ENCODE measurements around the gene LAGE3.
A peak's percentile ranks its signal among the peaks of the same experiment; 100 is the strongest.

The LAGE3 gene

DNA sequence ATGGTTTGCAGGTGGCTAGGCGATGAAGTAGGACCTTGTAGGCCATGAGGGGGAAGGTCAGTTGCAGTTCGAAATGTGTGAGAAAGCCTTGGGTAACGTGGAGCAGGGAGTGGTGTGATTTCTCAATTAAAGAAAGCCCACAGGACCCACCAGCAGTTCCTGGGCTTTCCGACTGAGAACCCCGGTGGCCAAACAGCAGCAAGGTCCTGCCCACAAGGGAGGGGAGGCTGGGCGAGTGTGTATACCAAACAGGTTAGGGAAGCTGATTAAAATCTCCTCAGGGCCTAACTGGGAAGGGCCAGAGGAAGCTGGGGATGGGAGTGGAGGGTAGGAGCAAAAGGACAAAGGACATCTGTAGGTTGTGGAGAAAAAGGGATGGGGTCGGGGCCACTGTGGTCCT, 48.2 kb downstream of the LAGE3 start:
- no peak overlapping the region for H3K4me3 ChIP-seq (replicated peaks in 1 of 2; ENCODE audit: low read depth in 2 of 2, low read length in 2 of 2)
- TF ChIP-seq, protein P1, sequence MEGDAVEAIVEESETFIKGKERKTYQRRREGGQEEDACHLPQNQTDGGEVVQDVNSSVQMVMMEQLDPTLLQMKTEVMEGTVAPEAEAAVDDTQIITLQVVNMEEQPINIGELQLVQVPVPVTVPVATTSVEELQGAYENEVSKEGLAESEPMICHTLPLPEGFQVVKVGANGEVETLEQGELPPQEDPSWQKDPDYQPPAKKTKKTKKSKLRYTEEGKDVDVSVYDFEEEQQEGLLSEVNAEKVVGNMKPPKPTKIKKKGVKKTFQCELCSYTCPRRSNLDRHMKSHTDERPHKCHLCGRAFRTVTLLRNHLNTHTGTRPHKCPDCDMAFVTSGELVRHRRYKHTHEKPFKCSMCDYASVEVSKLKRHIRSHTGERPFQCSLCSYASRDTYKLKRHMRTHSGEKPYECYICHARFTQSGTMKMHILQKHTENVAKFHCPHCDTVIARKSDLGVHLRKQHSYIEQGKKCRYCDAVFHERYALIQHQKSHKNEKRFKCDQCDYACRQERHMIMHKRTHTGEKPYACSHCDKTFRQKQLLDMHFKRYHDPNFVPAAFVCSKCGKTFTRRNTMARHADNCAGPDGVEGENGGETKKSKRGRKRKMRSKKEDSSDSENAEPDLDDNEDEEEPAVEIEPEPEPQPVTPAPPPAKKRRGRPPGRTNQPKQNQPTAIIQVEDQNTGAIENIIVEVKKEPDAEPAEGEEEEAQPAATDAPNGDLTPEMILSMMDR (IDR thresholded peaks at IDR 0.05; ENCODE audit: low read depth, low read length), result no peak
- no peak for DNase-seq (ENCODE audit: low read depth in 2 of 2)

DNA sequence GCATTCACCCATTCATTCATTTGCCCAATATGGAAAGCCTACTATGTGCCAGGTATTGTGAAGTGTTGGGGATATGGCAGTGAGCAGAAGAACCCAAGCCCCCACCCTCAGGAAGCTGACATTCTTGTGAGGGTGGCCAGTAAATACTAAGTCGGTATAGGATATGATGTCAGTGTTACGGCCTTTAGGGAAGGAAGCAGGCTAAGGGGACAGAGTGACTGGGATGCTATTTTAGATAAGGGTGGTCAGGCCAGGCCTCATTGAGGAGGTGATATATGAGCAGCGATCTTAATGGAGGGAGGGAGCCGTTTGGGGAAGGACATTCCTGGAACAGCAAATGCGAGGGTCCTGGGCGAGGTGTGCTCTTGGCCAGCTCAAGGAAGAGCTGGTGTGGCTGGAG, 48.6 kb downstream of the LAGE3 start:
- DNase-seq (ENCODE audit: low read depth in 2 of 2), result no peak
- no peak overlapping the region for H3K4me3 ChIP-seq (replicated peaks in 1 of 2; ENCODE audit: low read depth in 2 of 2, low read length in 2 of 2)
- TF ChIP-seq, protein P1 (IDR thresholded peaks at IDR 0.05; ENCODE audit: low read depth, low read length), result no peak

DNA sequence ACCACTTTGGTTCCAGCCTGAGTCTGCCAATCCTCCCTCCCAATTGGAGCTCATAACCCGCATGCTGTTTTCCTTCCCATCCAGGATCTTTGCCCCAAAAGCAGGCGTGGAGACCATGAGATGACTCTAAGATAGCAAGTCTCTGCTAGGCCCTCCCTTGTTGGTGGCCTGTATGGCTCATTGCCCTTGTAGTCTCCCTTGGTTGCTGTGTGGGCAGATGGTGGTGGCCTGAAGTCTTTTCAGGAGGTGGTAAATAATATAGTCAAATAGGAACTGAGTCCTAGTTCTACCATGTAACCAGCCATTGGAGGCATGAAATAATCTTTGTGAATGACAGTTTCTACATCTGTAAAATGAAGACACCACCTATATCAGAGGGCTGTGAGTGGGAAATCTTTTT, 49.4 kb downstream of the LAGE3 start:
- no peak for DNase-seq (ENCODE audit: low read depth in 2 of 2)
- H3K4me3 ChIP-seq (replicated peaks in 1 of 2; ENCODE audit: low read depth in 2 of 2, low read length in 2 of 2), result peak overlapping the region; percentile 69 to 73
- TF ChIP-seq, protein P1 (IDR thresholded peaks at IDR 0.05; ENCODE audit: low read depth, low read length), result no peak

DNA sequence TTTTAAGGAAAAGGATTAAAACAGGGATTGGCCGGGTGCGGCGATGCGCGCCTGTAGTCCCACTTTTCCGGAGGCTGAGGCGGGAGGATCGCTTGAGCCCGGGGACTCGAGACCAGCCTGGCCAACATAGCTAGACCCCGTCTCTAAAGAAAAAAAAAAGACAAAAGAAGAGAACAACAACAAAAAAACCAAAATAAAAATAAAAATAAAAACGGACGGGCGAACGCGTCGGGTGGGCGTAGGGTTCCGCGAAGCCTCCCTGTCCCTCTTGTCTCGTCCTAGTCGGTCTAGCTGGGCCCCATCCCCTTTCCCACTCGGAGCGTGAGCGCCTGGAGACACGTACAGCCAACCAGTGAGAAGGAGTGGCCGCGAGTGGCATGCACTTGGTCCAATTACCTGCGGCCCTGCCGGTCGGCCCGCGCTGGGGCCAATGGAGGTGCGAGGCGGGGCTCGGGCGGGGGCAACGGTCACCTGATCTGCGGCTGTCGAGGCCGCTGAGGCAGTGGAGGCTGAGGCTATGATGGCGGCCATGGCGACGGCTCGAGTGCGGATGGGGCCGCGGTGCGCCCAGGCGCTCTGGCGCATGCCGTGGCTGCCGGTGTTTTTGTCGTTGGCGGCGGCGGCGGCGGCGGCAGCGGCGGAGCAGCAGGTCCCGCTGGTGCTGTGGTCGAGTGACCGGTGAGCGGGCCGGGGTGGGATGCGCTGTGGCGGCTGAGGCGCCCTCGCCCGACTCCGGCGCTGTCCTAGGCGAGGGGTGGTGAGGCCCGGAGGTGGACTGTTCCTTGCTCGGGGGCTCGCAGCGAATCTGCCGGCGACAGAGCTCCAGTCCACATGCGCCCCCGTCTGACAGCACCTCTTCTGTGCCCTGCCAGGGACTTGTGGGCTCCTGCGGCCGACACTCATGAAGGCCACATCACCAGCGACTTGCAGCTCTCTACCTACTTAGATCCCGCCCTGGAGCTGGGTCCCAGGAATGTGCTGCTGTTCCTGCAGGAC, 50.6 kb downstream of the LAGE3 start, which contains the start of gene ATP6AP1:
Gene ATP6AP1 (plus strand): TSS at position 502 of the 996 bp plus-strand sequence. CDS start 16 bp downstream, at position 518.
- TF ChIP-seq, protein P1 (IDR thresholded peaks at IDR 0.05; ENCODE audit: low read depth, low read length), result no peak
- peak within 1 kb of the TSS; percentile 69 to 73 for H3K4me3 ChIP-seq (replicated peaks in 1 of 2; ENCODE audit: low read depth in 2 of 2, low read length in 2 of 2)
- peak; percentile 94 to 96 for DNase-seq (ENCODE audit: low read depth in 2 of 2)
